Duodenal mucosa (tissue), 2 donors: ENCODE measurements around the gene LTN1.
A peak's percentile ranks its signal among the peaks of the same experiment; 100 is the strongest.

ENCODE experiments used
- H3K27ac ChIP-seq: one replicate; pipeline ENCODE4 v1.7.0; 2013; ENCODE audit warnings: low read depth, low read length
- H3K27me3 ChIP-seq, 2 donors: one replicate each; pipeline ENCODE4 v1.7.0; 2013; ENCODE audit warnings: low read length in 2 of 2, control low read depth in 1 of 2; ENCODE audit not compliant: insufficient read depth in 2 of 2, control insufficient read depth in 1 of 2
- H3K36me3 ChIP-seq, 2 donors: one replicate each; pipeline ENCODE4 v1.7.0; 2013; ENCODE audit warnings: low read length in 2 of 2, control low read depth in 1 of 2; ENCODE audit not compliant: insufficient read depth in 2 of 2, control insufficient read depth in 1 of 2
- H3K4me1 ChIP-seq, 2 donors: one replicate each; pipeline ENCODE4 v1.7.0; 2013; ENCODE audit warnings: low read length in 2 of 2, control low read depth in 1 of 2; ENCODE audit not compliant: insufficient read depth in 2 of 2, control insufficient read depth in 1 of 2
- H3K4me3 ChIP-seq, 2 donors: one replicate each; pipeline ENCODE4 v1.7.0; 2013; ENCODE audit warnings: low read length in 2 of 2, low read depth in 1 of 2
- H3K9ac ChIP-seq, 2 donors: one replicate each; pipeline ENCODE4 v1.7.0; 2013; ENCODE audit warnings: low read length in 2 of 2, low read depth in 1 of 2
- H3K9me3 ChIP-seq, 2 donors: one replicate each; pipeline ENCODE4 v1.7.0; 2013; ENCODE audit warnings: low read length in 2 of 2, control low read depth in 1 of 2; ENCODE audit not compliant: control insufficient read depth in 1 of 2

LTN1 gene, protein sequence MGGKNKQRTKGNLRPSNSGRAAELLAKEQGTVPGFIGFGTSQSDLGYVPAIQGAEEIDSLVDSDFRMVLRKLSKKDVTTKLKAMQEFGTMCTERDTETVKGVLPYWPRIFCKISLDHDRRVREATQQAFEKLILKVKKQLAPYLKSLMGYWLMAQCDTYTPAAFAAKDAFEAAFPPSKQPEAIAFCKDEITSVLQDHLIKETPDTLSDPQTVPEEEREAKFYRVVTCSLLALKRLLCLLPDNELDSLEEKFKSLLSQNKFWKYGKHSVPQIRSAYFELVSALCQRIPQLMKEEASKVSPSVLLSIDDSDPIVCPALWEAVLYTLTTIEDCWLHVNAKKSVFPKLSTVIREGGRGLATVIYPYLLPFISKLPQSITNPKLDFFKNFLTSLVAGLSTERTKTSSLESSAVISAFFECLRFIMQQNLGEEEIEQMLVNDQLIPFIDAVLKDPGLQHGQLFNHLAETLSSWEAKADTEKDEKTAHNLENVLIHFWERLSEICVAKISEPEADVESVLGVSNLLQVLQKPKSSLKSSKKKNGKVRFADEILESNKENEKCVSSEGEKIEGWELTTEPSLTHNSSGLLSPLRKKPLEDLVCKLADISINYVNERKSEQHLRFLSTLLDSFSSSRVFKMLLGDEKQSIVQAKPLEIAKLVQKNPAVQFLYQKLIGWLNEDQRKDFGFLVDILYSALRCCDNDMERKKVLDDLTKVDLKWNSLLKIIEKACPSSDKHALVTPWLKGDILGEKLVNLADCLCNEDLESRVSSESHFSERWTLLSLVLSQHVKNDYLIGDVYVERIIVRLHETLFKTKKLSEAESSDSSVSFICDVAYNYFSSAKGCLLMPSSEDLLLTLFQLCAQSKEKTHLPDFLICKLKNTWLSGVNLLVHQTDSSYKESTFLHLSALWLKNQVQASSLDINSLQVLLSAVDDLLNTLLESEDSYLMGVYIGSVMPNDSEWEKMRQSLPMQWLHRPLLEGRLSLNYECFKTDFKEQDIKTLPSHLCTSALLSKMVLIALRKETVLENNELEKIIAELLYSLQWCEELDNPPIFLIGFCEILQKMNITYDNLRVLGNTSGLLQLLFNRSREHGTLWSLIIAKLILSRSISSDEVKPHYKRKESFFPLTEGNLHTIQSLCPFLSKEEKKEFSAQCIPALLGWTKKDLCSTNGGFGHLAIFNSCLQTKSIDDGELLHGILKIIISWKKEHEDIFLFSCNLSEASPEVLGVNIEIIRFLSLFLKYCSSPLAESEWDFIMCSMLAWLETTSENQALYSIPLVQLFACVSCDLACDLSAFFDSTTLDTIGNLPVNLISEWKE (N-terminal part only)

DNA sequence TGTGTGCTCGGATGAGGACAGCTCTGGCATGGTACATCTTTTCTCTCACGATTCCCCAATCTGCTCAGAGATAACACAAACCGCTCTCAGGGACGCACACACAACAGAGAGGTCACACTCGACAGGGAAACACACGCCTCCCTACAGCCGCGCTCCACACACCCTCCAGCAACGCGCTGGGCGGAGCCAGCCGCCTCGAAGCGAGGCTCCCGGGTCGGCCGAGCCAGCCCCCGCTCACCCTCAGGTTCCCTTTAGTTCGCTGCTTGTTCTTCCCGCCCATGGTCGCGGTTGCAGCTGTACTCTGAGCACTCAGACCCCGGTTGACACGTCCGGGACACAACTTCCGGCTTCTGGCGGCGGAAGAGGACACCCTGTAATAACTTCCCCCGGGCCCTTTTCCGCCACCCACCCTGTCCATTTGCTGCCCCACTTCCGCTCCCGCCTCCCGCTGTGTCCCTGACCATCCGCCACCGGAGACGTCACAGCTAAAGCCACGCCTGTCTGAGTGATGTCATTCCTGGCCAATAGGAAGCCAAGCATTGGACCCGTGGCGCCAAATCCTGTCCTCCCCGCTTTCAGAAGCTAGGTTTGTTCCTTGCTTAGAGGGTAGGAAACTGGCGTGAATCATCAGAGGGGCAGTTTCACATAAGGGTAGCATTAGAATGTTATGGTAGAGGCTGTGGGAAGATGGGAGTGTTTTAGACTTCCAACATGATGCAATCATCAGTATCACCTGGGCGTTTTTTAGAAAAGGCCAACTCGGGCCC lies at the start of gene LTN1:
Gene LTN1 (minus strand): TSS at position 352 of the 767 bp plus-strand sequence. CDS start 72 bp downstream, at position 280.
- H3K27me3 ChIP-seq, result no peaks in the 10 kb centered on the region
- H3K9me3 ChIP-seq, result no peaks in the 10 kb centered on the region
- H3K27ac ChIP-seq, result peak within 1 kb of the TSS; percentile 78
- peak within 1 kb of the TSS; percentile 88 to 98 for H3K4me3 ChIP-seq
- peaks cover 11 to 21% of the 10 kb centered on the region in 2 donors for H3K4me1 ChIP-seq
- H3K36me3 ChIP-seq, result no peaks in the 10 kb centered on the region
- H3K9ac ChIP-seq, result peak within 1 kb of the TSS; percentile 88 to 90

DNA sequence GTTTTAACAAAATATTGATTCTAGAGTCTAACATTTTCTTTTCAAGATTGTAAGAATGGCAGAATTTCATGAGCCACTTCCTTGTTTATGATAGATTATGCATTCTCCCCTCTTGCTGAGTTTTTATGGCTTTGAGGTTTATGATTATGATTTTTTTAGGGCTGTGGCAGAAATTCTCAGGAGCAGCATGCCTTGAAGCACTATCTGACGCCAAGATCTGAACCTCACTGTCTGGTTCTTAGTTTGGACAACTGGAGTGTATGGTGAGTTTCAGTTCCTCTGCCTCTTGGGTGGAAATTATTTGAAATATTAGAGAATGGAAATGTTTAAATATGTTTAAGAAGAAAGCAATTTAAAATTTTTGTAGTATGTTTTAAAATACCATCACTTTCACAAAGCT lies 42.0 kb upstream of the LTN1 start:
- no peak overlapping the region for H3K4me3 ChIP-seq
- H3K4me1 ChIP-seq, result no peaks in the 10 kb centered on the region
- no peaks in the 10 kb centered on the region for H3K9me3 ChIP-seq
- no peak overlapping the region for H3K9ac ChIP-seq
- H3K27me3 ChIP-seq, result no peaks in the 10 kb centered on the region
- peaks cover 38 to 80% of the 10 kb centered on the region in 2 donors for H3K36me3 ChIP-seq
- H3K27ac ChIP-seq, result no peak overlapping the region

DNA sequence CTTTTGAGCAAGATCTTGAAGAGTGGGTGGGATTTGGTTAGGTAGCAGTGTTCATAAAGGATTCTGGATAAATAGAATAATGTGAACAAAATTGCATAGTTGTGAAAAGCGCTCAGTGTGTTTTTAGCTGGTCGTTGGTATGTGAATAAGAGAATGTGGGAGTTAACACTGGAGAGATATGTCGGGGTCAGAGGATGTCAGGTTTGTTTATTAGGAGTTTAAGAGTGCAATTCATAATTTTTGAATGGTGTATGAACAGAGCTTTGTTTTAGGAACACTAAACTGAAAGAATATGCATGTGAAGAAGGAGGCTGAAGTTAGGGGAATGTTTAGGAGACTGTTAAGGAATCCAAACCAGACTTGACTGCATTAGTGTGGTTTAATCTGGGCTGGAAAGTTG lies 41.2 kb upstream of the LTN1 start:
- H3K4me3 ChIP-seq, result no peak overlapping the region
- H3K27me3 ChIP-seq, result no peaks in the 10 kb centered on the region
- peaks cover 32 to 77% of the 10 kb centered on the region in 2 donors for H3K36me3 ChIP-seq
- no peak overlapping the region for H3K27ac ChIP-seq
- H3K9me3 ChIP-seq, result no peaks in the 10 kb centered on the region
- no peaks in the 10 kb centered on the region for H3K4me1 ChIP-seq
- H3K9ac ChIP-seq, result no peak overlapping the region

DNA sequence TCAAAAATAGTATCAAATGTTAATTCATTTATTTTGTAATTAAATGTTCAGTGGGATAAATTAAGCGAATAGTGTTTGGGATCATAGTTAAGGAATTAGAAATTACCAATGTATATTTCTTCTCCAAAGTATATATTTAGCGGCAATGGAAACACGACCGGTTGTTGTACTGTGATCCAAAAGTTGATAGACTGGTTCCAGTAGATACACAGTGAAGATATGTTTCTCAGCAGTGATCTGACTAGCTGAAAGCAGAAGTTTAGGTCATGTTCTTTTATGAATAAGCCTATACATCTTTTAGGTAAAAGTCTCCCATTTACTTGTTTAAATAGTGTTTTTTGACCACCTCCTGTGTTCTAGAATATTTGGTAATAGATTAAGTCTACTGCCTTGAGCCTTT lies 40.6 kb upstream of the LTN1 start:
- H3K4me3 ChIP-seq, result no peak overlapping the region
- no peaks in the 10 kb centered on the region for H3K27me3 ChIP-seq
- peaks cover 32 to 72% of the 10 kb centered on the region in 2 donors for H3K36me3 ChIP-seq
- no peak overlapping the region for H3K27ac ChIP-seq
- H3K4me1 ChIP-seq, result no peaks in the 10 kb centered on the region
- no peak overlapping the region for H3K9ac ChIP-seq
- no peaks in the 10 kb centered on the region for H3K9me3 ChIP-seq

DNA sequence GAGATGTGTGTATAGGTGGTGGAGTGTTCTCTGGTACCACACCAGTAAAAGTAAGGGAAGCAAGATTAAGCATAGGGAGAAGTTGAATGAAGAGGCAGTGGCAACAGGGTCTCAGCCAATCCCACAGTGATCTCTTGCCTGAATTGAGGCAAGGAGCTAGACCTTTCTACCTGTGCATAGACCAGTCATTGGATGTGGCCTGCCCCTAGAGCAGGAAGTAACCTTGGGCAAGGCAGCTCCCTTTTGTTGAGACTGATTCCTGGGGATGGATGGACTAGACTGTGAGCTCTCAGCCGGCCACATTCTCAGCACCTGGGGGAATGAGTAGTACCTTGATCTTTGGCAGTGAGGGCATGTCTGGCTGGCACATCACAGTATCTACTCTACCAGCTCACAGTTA lies 38.2 kb upstream of the LTN1 start:
- Histone ChIP-seq H3K27ac (no peak overlapping the region), H3K36me3 (peaks cover 13 to 49% of the 10 kb centered on the region in 2 donors)

DNA sequence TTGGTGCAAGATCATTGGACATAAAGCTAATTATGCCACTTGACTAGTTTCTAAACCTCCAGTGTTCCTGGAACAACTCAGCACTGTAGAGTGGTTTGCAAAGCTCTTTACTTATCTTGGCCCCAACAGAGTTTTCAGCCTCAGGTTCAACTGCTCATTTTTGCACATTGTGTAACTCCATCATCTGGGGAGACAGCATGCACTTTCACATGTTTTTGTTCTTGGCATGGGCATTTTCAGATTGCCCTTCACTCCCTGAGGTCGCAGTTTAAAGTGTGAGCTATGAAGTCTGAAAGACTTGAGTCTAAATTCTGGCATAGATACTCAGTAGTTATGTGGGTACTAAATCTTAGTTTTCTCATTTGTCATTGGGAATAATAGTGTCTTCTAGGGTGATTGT lies 36.8 kb upstream of the LTN1 start:
- H3K27ac ChIP-seq, result no peak overlapping the region
- peaks cover 13 to 38% of the 10 kb centered on the region in 2 donors for H3K36me3 ChIP-seq
- H3K9ac ChIP-seq, result no peak overlapping the region
- H3K27me3 ChIP-seq, result no peaks in the 10 kb centered on the region
- peaks cover 10 to 12% of the 10 kb centered on the region in 2 donors for H3K4me1 ChIP-seq
- no peak overlapping the region for H3K4me3 ChIP-seq
- H3K9me3 ChIP-seq, result no peaks in the 10 kb centered on the region

More for the DNA sequence above, 38.2 kb upstream of the LTN1 start:
- Histone ChIP-seq H3K4me3 (no peak overlapping the region), H3K9me3 (no peaks in the 10 kb centered on the region), H3K4me1 (peaks cover 3 to 4% of the 10 kb centered on the region in 2 donors), H3K27me3 (no peaks in the 10 kb centered on the region), H3K9ac (no peak overlapping the region)

DNA sequence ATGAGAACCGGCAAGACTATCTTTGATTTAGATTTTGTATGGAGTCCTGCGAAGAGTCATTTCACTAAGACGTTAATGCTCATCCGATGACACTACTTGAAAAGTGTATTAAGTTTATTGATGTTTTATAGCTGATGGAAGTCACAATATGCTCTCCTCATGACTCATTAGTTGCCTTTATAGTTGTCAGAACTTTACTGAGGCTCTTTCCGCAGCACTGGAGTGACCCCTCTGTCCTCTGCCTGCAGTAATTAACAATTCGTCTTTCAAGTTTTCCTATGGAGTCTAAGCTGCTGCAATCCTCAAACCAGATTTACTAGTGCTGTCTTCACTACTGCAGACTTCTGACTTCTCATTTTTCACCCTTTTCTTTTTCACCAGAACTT lies 32.6 kb upstream of the LTN1 start:
- Histone ChIP-seq H3K36me3 (peaks cover 1 to 9% of the 10 kb centered on the region in 2 donors), H3K4me1 (peaks cover 10 to 12% of the 10 kb centered on the region in 2 donors), H3K27ac (peak overlapping the region; percentile 99), H3K9me3 (no peaks in the 10 kb centered on the region), H3K4me3 (peak overlapping the region; percentile 95 to 96), H3K27me3 (no peaks in the 10 kb centered on the region), H3K9ac (peak overlapping the region; percentile 89 to 98)

DNA sequence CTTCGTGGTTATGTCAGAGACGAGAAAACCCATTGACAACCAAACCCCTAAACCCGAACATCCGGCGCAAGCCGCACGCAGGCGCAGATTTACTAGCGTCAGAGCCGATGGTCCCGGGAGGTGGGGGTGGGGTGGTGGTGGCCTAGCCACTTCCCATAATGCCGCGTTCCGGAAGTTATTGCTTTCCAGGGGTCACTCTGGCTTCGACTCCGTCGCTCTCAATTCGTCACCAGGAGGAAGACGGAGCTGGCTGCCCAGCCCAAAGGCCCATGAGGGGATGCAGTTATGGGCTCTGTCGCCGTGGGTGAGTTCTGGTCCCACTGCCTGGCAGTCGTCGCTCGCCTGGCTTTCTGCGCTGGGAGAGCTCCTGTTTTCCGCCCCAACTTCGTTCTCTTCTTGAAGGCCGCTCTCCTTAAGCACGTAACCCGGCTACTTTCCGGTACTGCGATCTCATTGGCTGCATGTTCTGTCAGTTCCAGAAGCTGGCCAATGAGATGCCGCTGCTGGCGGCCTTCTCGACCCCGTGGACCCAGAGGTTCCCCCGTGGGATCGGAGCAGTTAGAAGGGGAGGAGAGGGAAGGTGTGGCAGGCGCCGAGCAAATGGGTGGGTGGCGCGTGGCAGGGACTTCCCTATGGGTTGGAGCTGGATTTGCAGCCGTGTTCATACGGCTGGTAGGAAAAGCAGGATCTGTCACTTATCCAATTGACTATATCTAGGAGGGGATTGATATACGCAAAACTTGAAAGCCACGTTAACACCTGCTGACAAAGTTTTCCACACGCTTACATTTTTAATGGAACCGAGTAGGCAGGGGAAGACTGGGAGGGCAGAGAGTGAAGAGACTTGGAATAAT lies 32.0 kb upstream of the LTN1 start, which contains the start of gene USP16:
Gene USP16 (plus strand): TSS at position 195 of the 854 bp plus-strand sequence. CDS start 3,246 bp downstream, outside the sequence.
- peak within 1 kb of the TSS; percentile 99 for H3K27ac ChIP-seq
- H3K9ac ChIP-seq, result peak within 1 kb of the TSS; percentile 89 to 98
- peaks cover 0 to 4% of the 10 kb centered on the region in 2 donors for H3K36me3 ChIP-seq
- peak within 1 kb of the TSS; percentile 95 to 96 for H3K4me3 ChIP-seq
- no peaks in the 10 kb centered on the region for H3K9me3 ChIP-seq
- H3K4me1 ChIP-seq, result peaks cover 10 to 15% of the 10 kb centered on the region in 2 donors
- no peaks in the 10 kb centered on the region for H3K27me3 ChIP-seq
